Measurements from ENCODE around the gene FXYD2.

Gene FXYD2

GRCh38 chr11:117796872-117797529, 27.5 kb downstream of the FXYD2 start, which contains the start of gene DSCAML1:
Gene DSCAML1, minus strand, starts transcription at chr11:117797216. Its CDS starts 137 bp downstream, at chr11:117797079.
- TF ChIP-seq EZH2phosphoT487 (IDR thresholded peaks at IDR 0.05; ENCODE audit: borderline replicate concordance, low read length) (no peak), CTCF (IDR thresholded peaks at IDR 0.05; ENCODE audit: low read depth, low read length, poor library complexity, severe bottlenecking) (no peak)
- Histone ChIP-seq H3K4me3 (ENCODE audit: low read length) (no peak within 1 kb of the TSS), H3K4me2 (ENCODE audit: low read length) (no peak within 1 kb of the TSS), H3K27me3 (ENCODE audit: control insufficient read depth, low read length) (peaks cover 25% of the 10 kb centered on the region), H3K27ac (ENCODE audit: low read depth, low read length) (no peak within 1 kb of the TSS), H3K9me2 (replicated peaks; ENCODE audit: control insufficient read depth, low read length) (no peaks in the 10 kb centered on the region), H3K79me2 (ENCODE audit: control insufficient read depth, low read length) (no peaks in the 10 kb centered on the region), H3K9me3 (ENCODE audit: control insufficient read depth, insufficient read depth, low read length) (no peaks in the 10 kb centered on the region), H4K20me1 (ENCODE audit: control insufficient read depth, insufficient read depth, low read depth, low read length) (no peaks in the 10 kb centered on the region), H3F3A (ENCODE audit: control insufficient read depth, insufficient read depth) (no peaks in the 10 kb centered on the region), H3K36me3 (ENCODE audit: control insufficient read depth, low read length) (no peaks in the 10 kb centered on the region), H3K4me1 (ENCODE audit: control insufficient read depth, low read length) (no peaks in the 10 kb centered on the region)

- Histone ChIP-seq H3K79me2 (ENCODE audit: control insufficient read depth, low read length) (no peaks in the 10 kb centered on the region), H3K4me1 (ENCODE audit: control insufficient read depth, low read length) (no peaks in the 10 kb centered on the region), H3K36me3 (ENCODE audit: control insufficient read depth, low read length) (no peaks in the 10 kb centered on the region), H3K4me3 (ENCODE audit: low read length) (no peak overlapping the region), H3K9me3 (ENCODE audit: control insufficient read depth, insufficient read depth, low read length) (no peaks in the 10 kb centered on the region), H3K4me2 (ENCODE audit: low read length) (no peak overlapping the region), H4K20me1 (ENCODE audit: control insufficient read depth, insufficient read depth, low read depth, low read length) (no peaks in the 10 kb centered on the region), H3K27me3 (ENCODE audit: control insufficient read depth, low read length) (peaks cover 21% of the 10 kb centered on the region), H3K9me2 (replicated peaks; ENCODE audit: control insufficient read depth, low read length) (no peaks in the 10 kb centered on the region), H3F3A (ENCODE audit: control insufficient read depth, insufficient read depth) (no peaks in the 10 kb centered on the region), H3K27ac (ENCODE audit: low read depth, low read length) (no peak overlapping the region)
- no peak for TF ChIP-seq CTCF (IDR thresholded peaks at IDR 0.05; ENCODE audit: low read depth, low read length, poor library complexity, severe bottlenecking)
- TF ChIP-seq EZH2phosphoT487 (IDR thresholded peaks at IDR 0.05; ENCODE audit: borderline replicate concordance, low read length): no peak
These were observed 28.1 kb downstream of the FXYD2 start for GRCh38 chr11:117796456-117796871.

- Histone ChIP-seq H3K9me3 (ENCODE audit: control insufficient read depth, insufficient read depth, low read length) (no peaks in the 10 kb centered on the region), H3K27ac (ENCODE audit: low read depth, low read length) (no peak overlapping the region), H3K4me2 (ENCODE audit: low read length) (no peak overlapping the region), H3K4me1 (ENCODE audit: control insufficient read depth, low read length) (no peaks in the 10 kb centered on the region), H3F3A (ENCODE audit: control insufficient read depth, insufficient read depth) (no peaks in the 10 kb centered on the region), H4K20me1 (ENCODE audit: control insufficient read depth, insufficient read depth, low read depth, low read length) (no peaks in the 10 kb centered on the region), H3K27me3 (ENCODE audit: control insufficient read depth, low read length) (peaks cover 21% of the 10 kb centered on the region), H3K4me3 (ENCODE audit: low read length) (no peak overlapping the region), H3K36me3 (ENCODE audit: control insufficient read depth, low read length) (no peaks in the 10 kb centered on the region), H3K9me2 (replicated peaks; ENCODE audit: control insufficient read depth, low read length) (no peaks in the 10 kb centered on the region), H3K79me2 (ENCODE audit: control insufficient read depth, low read length) (no peaks in the 10 kb centered on the region)
- TF ChIP-seq CTCF (IDR thresholded peaks at IDR 0.05; ENCODE audit: low read depth, low read length, poor library complexity, severe bottlenecking): no peak
- TF ChIP-seq EZH2phosphoT487 (IDR thresholded peaks at IDR 0.05; ENCODE audit: borderline replicate concordance, low read length): no peak
These were observed 28.7 kb downstream of the FXYD2 start for GRCh38 chr11:117795638-117796455.
